HG03460 (cell line): ENCODE results near the gene DQX1.
"Not testable (repeated sequence)": the region's sequence is repeated elsewhere in the genome, so short reads cannot be mapped to it uniquely, and the experiment has no call there.

ENCODE experiments used
- ATAC-seq: cut with Tn5 transposase; IDR thresholded peaks from one replicate; pipeline ENCODE4 v1.9.1; 2021; ENCODE audit not compliant: unreplicated experiment

The DQX1 gene

GRCh38 chr2:74497777-74498499, 28.1 kb downstream of the DQX1 start:
- ATAC-seq: no peak

- no peak for ATAC-seq
Measured at GRCh38 chr2:74496997-74497776, 28.8 kb downstream of the DQX1 start.

GRCh38 chr2:74495440-74495839, 30.6 kb downstream of the DQX1 start:
- ATAC-seq: no peak

GRCh38 chr2:74493546-74493945, 32.5 kb downstream of the DQX1 start:
- ATAC-seq: no peak

GRCh38 chr2:74491648-74492544, 34.1 kb downstream of the DQX1 start:
- ATAC-seq: no peak

GRCh38 chr2:74489906-74490305, 36.1 kb downstream of the DQX1 start:
- no peak for ATAC-seq

- ATAC-seq: no peak
Measured at GRCh38 chr2:74488643-74489481, 37.2 kb downstream of the DQX1 start.

GRCh38 chr2:74486141-74486540, 39.9 kb downstream of the DQX1 start:
- ATAC-seq: no peak

- not testable (repeated sequence) for ATAC-seq
Measured at GRCh38 chr2:74483675-74484164, 42.3 kb downstream of the DQX1 start.

- peak; percentile 92 for ATAC-seq
Measured at GRCh38 chr2:74482801-74483674, 43.0 kb downstream of the DQX1 start, which contains the start of the genes CCDC142 and TTC31. TSS of gene CCDC142 (minus strand) at chr2:74482998. CDS start at chr2:74482837, 161 bp downstream. TSS of gene TTC31 (plus strand) at chr2:74483081. CDS start at chr2:74483096, 15 bp downstream.

GRCh38 chr2:74481961-74482800, 43.9 kb downstream of the DQX1 start:
- ATAC-seq: peak; percentile 36

- no peak for ATAC-seq
Measured at GRCh38 chr2:74481431-74481830, 44.6 kb downstream of the DQX1 start.

- ATAC-seq: no peak
Measured at GRCh38 chr2:74474899-74475298, 51.1 kb downstream of the DQX1 start.

- ATAC-seq: no peak
Measured at GRCh38 chr2:74474481-74474880, 51.5 kb downstream of the DQX1 start.

GRCh38 chr2:74472945-74473258, 53.1 kb downstream of the DQX1 start:
- ATAC-seq: no peak

GRCh38 chr2:74472086-74472944, 53.7 kb downstream of the DQX1 start, which contains the start of gene MRPL53:
TSS of gene MRPL53 (minus strand) at chr2:74472680. CDS start at chr2:74472660, 20 bp downstream.
- ATAC-seq: peak; percentile 82

- no peak for ATAC-seq
Measured at GRCh38 chr2:74471332-74472065, 54.5 kb downstream of the DQX1 start.
